GM06990 (cell line): ENCODE results near the gene ADAMTSL1.

Source experiments
- DNase-seq: peaks from one replicate; pipeline ENCODE4 v3.0.0-alpha.2; 2011; ENCODE audit not compliant: insufficient read length; ENCODE audit errors: extremely low read depth
- H3K27me3 ChIP-seq: replicated peaks from 2 replicates; pipeline ENCODE4 v1.6.0; 2011; ENCODE audit warnings: low read length; ENCODE audit not compliant: control insufficient read depth, insufficient read depth
- H3K36me3 ChIP-seq: 2 replicates; pipeline ENCODE4 v1.5.1; 2011; ENCODE audit warnings: low read length; ENCODE audit not compliant: control insufficient read depth, insufficient read depth
- H3K4me3 ChIP-seq: replicated peaks from 2 replicates; pipeline ENCODE4 v1.5.1; 2011; ENCODE audit warnings: low read depth, mild to moderate bottlenecking, control low read depth, low read length
- CTCF ChIP-seq: IDR thresholded peaks from 2 replicates; pipeline ENCODE4 v1.5.1; 2011; ENCODE audit warnings: low read length, control low read depth, mild to moderate bottlenecking, inconsistent platforms; ENCODE audit not compliant: insufficient read depth, poor library complexity, severe bottlenecking

Gene ADAMTSL1

DNA sequence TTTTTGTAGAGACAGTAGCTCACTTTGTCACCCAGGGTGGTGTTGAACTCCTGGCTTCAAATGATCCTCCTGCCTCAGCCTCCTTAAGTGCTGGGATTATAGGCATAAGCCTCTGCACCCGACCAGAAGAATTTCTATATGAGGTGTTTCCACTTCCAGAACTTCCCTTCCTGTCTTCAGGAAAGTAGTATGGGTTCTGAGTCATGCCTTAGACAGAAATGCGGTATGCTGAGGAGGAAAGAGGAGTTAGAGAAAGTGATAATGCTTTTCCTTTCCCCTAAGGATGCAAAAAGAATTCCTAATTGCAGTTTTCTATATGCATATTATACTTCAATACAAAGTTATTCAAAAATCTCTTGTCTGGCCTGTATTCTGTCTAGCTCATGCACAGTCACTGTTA lies 16.4 kb upstream of the ADAMTSL1 start:
- H3K4me3 ChIP-seq, result no peak overlapping the region
- DNase-seq, result no peak
- no peaks in the 10 kb centered on the region for H3K27me3 ChIP-seq
- H3K36me3 ChIP-seq, result no peaks in the 10 kb centered on the region
- no peak for TF ChIP-seq CTCF

GRCh38 chr9:18459962-18460584 lies 13.9 kb upstream of the ADAMTSL1 start:
- DNase-seq, result no peak

GRCh38 chr9:18461496-18461895 lies 12.5 kb upstream of the ADAMTSL1 start:
- no peak for TF ChIP-seq CTCF
- no peaks in the 10 kb centered on the region for H3K36me3 ChIP-seq
- no peak for DNase-seq
- H3K27me3 ChIP-seq, result no peaks in the 10 kb centered on the region
- no peak overlapping the region for H3K4me3 ChIP-seq

More at GRCh38 chr9:18459962-18460584, 13.9 kb upstream of the ADAMTSL1 start:
- Histone ChIP-seq H3K36me3 (no peaks in the 10 kb centered on the region), H3K4me3 (no peak overlapping the region), H3K27me3 (no peaks in the 10 kb centered on the region)
- TF ChIP-seq CTCF, result no peak

GRCh38 chr9:18463991-18464390 lies 10.0 kb upstream of the ADAMTSL1 start:
- TF ChIP-seq CTCF, result no peak
- no peak for DNase-seq
- Histone ChIP-seq H3K4me3 (no peak overlapping the region), H3K27me3 (no peaks in the 10 kb centered on the region), H3K36me3 (no peaks in the 10 kb centered on the region)

GRCh38 chr9:18466101-18466500 lies 7.9 kb upstream of the ADAMTSL1 start:
- no peaks in the 10 kb centered on the region for H3K36me3 ChIP-seq
- no peak for TF ChIP-seq CTCF
- H3K27me3 ChIP-seq, result no peaks in the 10 kb centered on the region
- no peak overlapping the region for H3K4me3 ChIP-seq
- no peak for DNase-seq

- DNase-seq, result no peak
- no peak for TF ChIP-seq CTCF
- no peaks in the 10 kb centered on the region for H3K27me3 ChIP-seq
Observed at GRCh38 chr9:18467696-18468095, 6.3 kb upstream of the ADAMTSL1 start.

More at GRCh38 chr9:18467696-18468095, 6.3 kb upstream of the ADAMTSL1 start:
- H3K4me3 ChIP-seq, result no peak overlapping the region
- no peaks in the 10 kb centered on the region for H3K36me3 ChIP-seq
